HepG2 (cell line): ENCODE data around the gene FAT4. TPM values are rescaled to one million over a fixed set of nuclear protein-coding genes. Genes with fewer than 3 reads are reported as not detected.

ENCODE experiments used
- AKAP8 ChIP-seq: sonication (generic); formaldehyde crosslinking; IDR thresholded peaks from 2 replicates; pipeline ENCODE4 v1.5.1; 2020; ENCODE audit warnings: mild to moderate bottlenecking, missing genetic modification reagents
- BORCS8-MEF2B ChIP-seq: sonication (generic); formaldehyde crosslinking; IDR thresholded peaks from 2 replicates; pipeline ENCODE4 v1.8.0; 2022; ENCODE audit warnings: mild to moderate bottlenecking, missing genetic modification reagents
- CBX1 ChIP-seq: IDR thresholded peaks from one replicate; pipeline ENCODE4 v1.6.1; 2016; ENCODE audit warnings: antibody characterized with exemption, low read depth
- DMAP1 ChIP-seq: IDR thresholded peaks from 2 replicates; pipeline ENCODE4 v1.6.1; 2016
- FOXP1 ChIP-seq, 2 experiments: fragments of 450-650 bp in 1 of 2; IDR thresholded peaks; 2 replicates each; pipeline ENCODE4 v1.6.1; 2017 to 2018; ENCODE audit warnings: antibody characterized with exemption in 1 of 2
- HNF4A ChIP-seq: sonication (generic); formaldehyde crosslinking; IDR thresholded peaks from 2 replicates; pipeline ENCODE4 v1.4.0; 2020; ENCODE audit warnings: missing genetic modification reagents
- HNF4G ChIP-seq, 2 experiments: sonication (generic) in 1 of 2; formaldehyde crosslinking in 1 of 2; IDR thresholded peaks; 2 replicates each; pipeline versions ENCODE4 v1.4.0 to v1.6.1; 2011 to 2020; ENCODE audit warnings: borderline replicate concordance in 2 of 2, low read depth in 2 of 2, mild to moderate bottlenecking in 2 of 2, low read length in 1 of 2, missing genetic modification reagents in 1 of 2, moderate library complexity in 1 of 2
- HNRNPUL1 ChIP-seq: fragments of 200-400 bp; formaldehyde crosslinking; IDR thresholded peaks from 2 replicates; pipeline ENCODE4 v1.6.1; 2017; ENCODE audit warnings: low read depth, mild to moderate bottlenecking, low read length, moderate library complexity
- JUNB ChIP-seq: sonication (generic); formaldehyde crosslinking; IDR thresholded peaks from 2 replicates; pipeline ENCODE4 v1.8.0; 2022; ENCODE audit warnings: missing genetic modification reagents, mild to moderate bottlenecking, borderline replicate concordance
- KDM5A ChIP-seq: fragments of 200-600 bp; sonication (generic); IDR thresholded peaks from 2 replicates; pipeline ENCODE4 v1.7.0; 2018; ENCODE audit warnings: antibody characterized with exemption, mild to moderate bottlenecking, low read length, borderline replicate concordance
- KMT2A ChIP-seq: sonication (generic); formaldehyde crosslinking; IDR thresholded peaks from 2 replicates; pipeline ENCODE4 v1.4.0; 2020; ENCODE audit warnings: missing genetic modification reagents
- MEIS1 ChIP-seq: sonication (generic); formaldehyde crosslinking; IDR thresholded peaks from 2 replicates; pipeline ENCODE4 v1.9.0; 2021; ENCODE audit warnings: mild to moderate bottlenecking, missing genetic modification reagents, moderate library complexity, borderline replicate concordance
- SOX13 ChIP-seq, 3 experiments: fragments of 450-650 bp in 1 of 3; sonication (generic) in 1 of 3; formaldehyde crosslinking in 1 of 3; IDR thresholded peaks in 2 of 3; conservative IDR thresholded peaks in 1 of 3; 2 replicates each; pipeline versions ENCODE4 v1.5.0 to v1.6.1; 2016 to 2020; ENCODE audit warnings: antibody characterized with exemption in 1 of 3, mild to moderate bottlenecking in 1 of 3, missing compliant biosample characterization in 1 of 3, missing genetic modification reagents in 1 of 3, moderate library complexity in 1 of 3
- ZFP36L2 ChIP-seq: sonication (generic); formaldehyde crosslinking; IDR thresholded peaks from 2 replicates; pipeline ENCODE4 v1.4.0; 2020; ENCODE audit warnings: missing genetic modification reagents
- ZNF414 ChIP-seq: sonication (generic); formaldehyde crosslinking; IDR thresholded peaks from 2 replicates; pipeline ENCODE4 v1.5.0; 2020; ENCODE audit warnings: missing genetic modification reagents
- ZNF616 ChIP-seq: sonication (generic); formaldehyde crosslinking; IDR thresholded peaks from 2 replicates; pipeline ENCODE4 v1.5.0; 2020; ENCODE audit warnings: low read depth, mild to moderate bottlenecking, missing genetic modification reagents
- ZNF724P ChIP-seq: sonication (generic); formaldehyde crosslinking; IDR thresholded peaks from 2 replicates; pipeline ENCODE4 v1.8.0; 2022; ENCODE audit warnings: missing genetic modification reagents, borderline replicate concordance
- ZNF788 ChIP-seq: sonication (generic); formaldehyde crosslinking; IDR thresholded peaks from 2 replicates; pipeline ENCODE4 v1.5.0; 2020; ENCODE audit warnings: mild to moderate bottlenecking, missing genetic modification reagents, borderline replicate concordance
- polyA plus RNA-seq, 8 experiments: library from polyadenylated mRNA; depleted of rRNA in 3 of 8; stranded (reverse) in 7 of 8; unstranded in 1 of 8; fragments of >200 nt; fragmentation: Illumina TruSeq in 4 of 8; extraction: Trizol in 4 of 8; gene quantifications; 2 replicates each; pipeline versions ENCODE4 v1.2.1 to v1.2.3, GENCODE V29; 2011 to 2016; ENCODE audit warnings: low read depth in 4 of 8, missing spikeins in 1 of 8, mixed read lengths in 1 of 8; ENCODE audit not compliant: insufficient read depth in 1 of 8
- total RNA-seq, 5 experiments: library from RNA; depleted of rRNA; stranded (reverse); fragments of >200 nt; fragmentation: Illumina TruSeq; extraction: Trizol; gene quantifications; 2 replicates each; pipeline ENCODE4 v1.2.3, GENCODE V29; 2016; ENCODE audit warnings: low read depth in 1 of 5
- TF ChIP-seq, protein P1 (sequence below): sonication (generic); formaldehyde crosslinking; IDR thresholded peaks from 2 replicates; pipeline ENCODE4 v1.8.0; 2022; ENCODE audit warnings: mild to moderate bottlenecking, missing genetic modification reagents, moderate library complexity
- TF ChIP-seq, protein P2 (sequence below): sonication (generic); formaldehyde crosslinking; conservative IDR thresholded peaks from 2 replicates; pipeline ENCODE4 v1.4.0; 2020; ENCODE audit warnings: missing genetic modification reagents
- TF ChIP-seq, protein P3 (sequence below): sonication (generic); formaldehyde crosslinking; IDR thresholded peaks from 2 replicates; pipeline ENCODE4 v1.4.0; 2020; ENCODE audit warnings: missing genetic modification reagents

Gene FAT4
- total and polyA plus RNA-seq, 2 of the 13 experiments (the other 11 are each of a cell fraction or from before 2014, with no cell fraction given): 0.27 to 1.2 TPM

- TF ChIP-seq ZFP36L2: no peak
- peak; percentile 68; the same call in 1 of the 2 replicates for TF ChIP-seq BORCS8-MEF2B (CRISPR knock-in tag)
- TF ChIP-seq, protein P1, sequence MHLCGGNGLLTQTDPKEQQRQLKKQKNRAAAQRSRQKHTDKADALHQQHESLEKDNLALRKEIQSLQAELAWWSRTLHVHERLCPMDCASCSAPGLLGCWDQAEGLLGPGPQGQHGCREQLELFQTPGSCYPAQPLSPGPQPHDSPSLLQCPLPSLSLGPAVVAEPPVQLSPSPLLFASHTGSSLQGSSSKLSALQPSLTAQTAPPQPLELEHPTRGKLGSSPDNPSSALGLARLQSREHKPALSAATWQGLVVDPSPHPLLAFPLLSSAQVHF (CRISPR knock-in tag): peak; percentile 80; the same call in 1 of the 2 replicates
- no peak; the same call in 1 of the 2 replicates for TF ChIP-seq SOX13 (IDR thresholded peaks at IDR 0.05)
- TF ChIP-seq SOX13 (CRISPR knock-in tag; conservative IDR thresholded peaks at IDR 0.05 in 1 of 2, IDR thresholded peaks at IDR 0.05 in 1 of 2): peak in 1 of 2 experiments; percentile 8; a peak in 1 of 4 replicates
- TF ChIP-seq, protein P2, sequence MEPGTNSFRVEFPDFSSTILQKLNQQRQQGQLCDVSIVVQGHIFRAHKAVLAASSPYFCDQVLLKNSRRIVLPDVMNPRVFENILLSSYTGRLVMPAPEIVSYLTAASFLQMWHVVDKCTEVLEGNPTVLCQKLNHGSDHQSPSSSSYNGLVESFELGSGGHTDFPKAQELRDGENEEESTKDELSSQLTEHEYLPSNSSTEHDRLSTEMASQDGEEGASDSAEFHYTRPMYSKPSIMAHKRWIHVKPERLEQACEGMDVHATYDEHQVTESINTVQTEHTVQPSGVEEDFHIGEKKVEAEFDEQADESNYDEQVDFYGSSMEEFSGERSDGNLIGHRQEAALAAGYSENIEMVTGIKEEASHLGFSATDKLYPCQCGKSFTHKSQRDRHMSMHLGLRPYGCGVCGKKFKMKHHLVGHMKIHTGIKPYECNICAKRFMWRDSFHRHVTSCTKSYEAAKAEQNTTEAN (CRISPR knock-in tag): peak; percentile 76
- TF ChIP-seq ZNF616: no peak
- TF ChIP-seq JUNB: peak; percentile 46; the same call in 1 of the 2 replicates
- TF ChIP-seq HNF4G (IDR thresholded peaks at IDR 0.05; ENCODE audit: borderline replicate concordance, low read depth, low read length): no peak; the same call in 1 of the 2 replicates
- no peak for TF ChIP-seq HNF4G (CRISPR knock-in tag; IDR thresholded peaks at IDR 0.05; ENCODE audit: borderline replicate concordance, low read depth)
- TF ChIP-seq FOXP1 (IDR thresholded peaks at IDR 0.05): peak; percentile 74
- peak; percentile 84 for TF ChIP-seq FOXP1 (CRISPR knock-in tag; IDR thresholded peaks at IDR 0.05)
- peak; percentile 46 for TF ChIP-seq DMAP1 (CRISPR knock-in tag)
- TF ChIP-seq HNRNPUL1: no peak
- TF ChIP-seq ZNF788 (CRISPR knock-in tag): peak; percentile 74; the same call in 1 of the 2 replicates
- TF ChIP-seq HNF4A (CRISPR knock-in tag): peak; percentile 74
- TF ChIP-seq KMT2A: peak; percentile 62; the same call in 1 of the 2 replicates
- TF ChIP-seq AKAP8 (CRISPR knock-in tag): 0 out of 2 replicates have a peak, but pooled peaks have one; percentile 31
- no peak for TF ChIP-seq KDM5A
- TF ChIP-seq CBX1: peak; percentile 73
- peak; percentile 90 for TF ChIP-seq ZNF414 (CRISPR knock-in tag)
- TF ChIP-seq, protein P3, sequence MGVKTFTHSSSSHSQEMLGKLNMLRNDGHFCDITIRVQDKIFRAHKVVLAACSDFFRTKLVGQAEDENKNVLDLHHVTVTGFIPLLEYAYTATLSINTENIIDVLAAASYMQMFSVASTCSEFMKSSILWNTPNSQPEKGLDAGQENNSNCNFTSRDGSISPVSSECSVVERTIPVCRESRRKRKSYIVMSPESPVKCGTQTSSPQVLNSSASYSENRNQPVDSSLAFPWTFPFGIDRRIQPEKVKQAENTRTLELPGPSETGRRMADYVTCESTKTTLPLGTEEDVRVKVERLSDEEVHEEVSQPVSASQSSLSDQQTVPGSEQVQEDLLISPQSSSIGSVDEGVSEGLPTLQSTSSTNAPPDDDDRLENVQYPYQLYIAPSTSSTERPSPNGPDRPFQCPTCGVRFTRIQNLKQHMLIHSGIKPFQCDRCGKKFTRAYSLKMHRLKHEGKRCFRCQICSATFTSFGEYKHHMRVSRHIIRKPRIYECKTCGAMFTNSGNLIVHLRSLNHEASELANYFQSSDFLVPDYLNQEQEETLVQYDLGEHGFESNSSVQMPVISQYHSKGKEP (CRISPR knock-in tag): no peak
- peak; percentile 19; the same call in 1 of the 2 replicates for TF ChIP-seq ZNF724P (CRISPR knock-in tag)
- TF ChIP-seq MEIS1 (CRISPR knock-in tag): peak; percentile 65; the same call in 1 of the 2 replicates
These were observed at the start of gene FAT4 (continued) for GRCh38 chr4:125314676-125315575.
